H1 (cell line): ENCODE measurements around the gene CCT4. TPM values are rescaled to one million over a fixed set of nuclear protein-coding genes. Genes with fewer than 3 reads are reported as not detected.

Source experiments
- CHD7 ChIP-seq: fragments of 300-600 bp; sonication (generic); IDR thresholded peaks from 2 replicates; pipeline ENCODE4 v1.7.1; 2012; ENCODE audit warnings: low read length, moderate library complexity, mild to moderate bottlenecking, inconsistent platforms; ENCODE audit not compliant: insufficient replicate concordance
- CREB1 ChIP-seq: IDR thresholded peaks from 2 replicates; pipeline ENCODE4 v1.6.1; 2012; ENCODE audit warnings: inconsistent platforms
- EGR1 ChIP-seq: IDR thresholded peaks from 2 replicates; pipeline ENCODE4 v1.6.1; 2011; ENCODE audit warnings: low read depth, low read length, borderline replicate concordance
- GABPA ChIP-seq: IDR thresholded peaks from 2 replicates; pipeline ENCODE4 v1.6.1; 2011; ENCODE audit warnings: mild to moderate bottlenecking, low read length, moderate library complexity, borderline replicate concordance; ENCODE audit not compliant: insufficient read depth
- JUN ChIP-seq: IDR thresholded peaks from 2 replicates; pipeline ENCODE4 v1.6.1; 2011; ENCODE audit warnings: low read depth, mild to moderate bottlenecking, improper control_type of control experiment, low read length
- KDM1A ChIP-seq: fragments of 200-600, 300-600 bp; sonication (generic); IDR thresholded peaks from 2 replicates; pipeline ENCODE4 v1.7.1; 2016; ENCODE audit warnings: mild to moderate bottlenecking, low read length, borderline replicate concordance
- SIX5 ChIP-seq: IDR thresholded peaks from 2 replicates; pipeline ENCODE4 v1.6.1; 2011; ENCODE audit warnings: mild to moderate bottlenecking, low read depth, low read length
- SP1 ChIP-seq: IDR thresholded peaks from 2 replicates; pipeline ENCODE4 v1.6.1; 2011; ENCODE audit warnings: low read depth, low read length
- SRF ChIP-seq: IDR thresholded peaks from 2 replicates; pipeline ENCODE4 v1.6.1; 2011; ENCODE audit warnings: mild to moderate bottlenecking, low read depth, low read length, moderate library complexity
- TEAD4 ChIP-seq: IDR thresholded peaks from 2 replicates; pipeline ENCODE4 v1.6.1; 2012; ENCODE audit warnings: low read depth, low read length, inconsistent platforms, mixed read lengths
- polyA plus RNA-seq, 7 experiments: library from polyadenylated mRNA; depleted of rRNA in 3 of 7; stranded (reverse) in 5 of 7; unstranded in 2 of 7; fragments of >200 nt in 5 of 7; fragments of 200-250 nt in 2 of 7; gene quantifications; 1 replicate in 5 of 7; 2 replicates in 1 of 7; 4 replicates in 1 of 7; pipeline versions ENCODE4 v1.2.1 to v1.2.3, GENCODE V29; 2011 to 2013; ENCODE audit warnings: missing spikeins in 2 of 7, mixed read lengths in 2 of 7
- total RNA-seq: library from RNA; stranded (reverse); fragmentation: NEBNext Ultra II Directional; extraction: Animal tissue kit (Norgen Biotek cat#: 25700); gene quantifications from 2 replicates; pipeline ENCODE4 v1.2.1, GENCODE V29; 2021
- TF ChIP-seq, protein P1 (sequence below): IDR thresholded peaks from 2 replicates; pipeline ENCODE4 v1.6.1; 2011; ENCODE audit warnings: low read depth, mild to moderate bottlenecking, low read length; ENCODE audit not compliant: insufficient read depth

CCT4 gene
- total and polyA plus RNA-seq, 2 of the 8 experiments (the other 6 are each of a cell fraction or from before 2014, with no cell fraction given): 129 to 359 TPM

GRCh38 chr2:61877571-61878245 lies 10.7 kb downstream of the CCT4 start (continued):
- TF ChIP-seq CHD7 (no peak), SIX5 (no peak), SP1 (no peak), SRF (no peak), TEAD4 (no peak), EGR1 (no peak), CREB1 (no peak), GABPA (no peak), JUN (no peak), KDM1A (no peak)
- TF ChIP-seq, protein P1, sequence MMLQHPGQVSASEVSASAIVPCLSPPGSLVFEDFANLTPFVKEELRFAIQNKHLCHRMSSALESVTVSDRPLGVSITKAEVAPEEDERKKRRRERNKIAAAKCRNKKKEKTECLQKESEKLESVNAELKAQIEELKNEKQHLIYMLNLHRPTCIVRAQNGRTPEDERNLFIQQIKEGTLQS: no peak
